ENCODE data around the gene TMEM120B.
A peak's percentile ranks its signal among the peaks of the same experiment; 100 is the strongest.

Gene TMEM120B

GRCh38 chr12:121773011-121773777 is 60.6 kb downstream of the TMEM120B start:
- Histone ChIP-seq H3K27me3 (ENCODE audit: low read depth, low read length) (no peaks in the 10 kb centered on the region), H3K79me2 (ENCODE audit: low read length) (peaks cover 4% of the 10 kb centered on the region; the same call in 1 of the 2 replicates), H3K4me3 (ENCODE audit: low read length) (no peak overlapping the region), H3K9me3 (ENCODE audit: insufficient read depth, low read length) (no peaks in the 10 kb centered on the region), H4K20me1 (ENCODE audit: insufficient read depth, low read length) (no peaks in the 10 kb centered on the region), H2AFZ (ENCODE audit: low read depth, low read length) (no peak overlapping the region), H3K4me1 (ENCODE audit: low read length) (peaks cover 24% of the 10 kb centered on the region), H3K4me2 (ENCODE audit: low read length) (no peak overlapping the region), H3K27ac (ENCODE audit: low read length) (no peak overlapping the region), H3K36me3 (replicated peaks; ENCODE audit: low read depth, low read length) (peaks cover 5% of the 10 kb centered on the region), H3K9ac (ENCODE audit: low read length) (no peak overlapping the region)
- TF ChIP-seq EZH2phosphoT487 (IDR thresholded peaks at IDR 0.05; ENCODE audit: low read depth) = no peak
- peak; percentile 82 for TF ChIP-seq CTCF (IDR thresholded peaks at IDR 0.05; ENCODE audit: low read depth, low read length)

- no peak for TF ChIP-seq EZH2phosphoT487 (IDR thresholded peaks at IDR 0.05; ENCODE audit: low read depth)
- TF ChIP-seq CTCF (IDR thresholded peaks at IDR 0.05; ENCODE audit: low read depth, low read length) = no peak
- Histone ChIP-seq H3K79me2 (ENCODE audit: low read length) (peaks cover 21% of the 10 kb centered on the region), H2AFZ (ENCODE audit: low read depth, low read length) (no peak overlapping the region), H3K4me2 (ENCODE audit: low read length) (no peak overlapping the region), H3K9ac (ENCODE audit: low read length) (no peak overlapping the region), H3K27me3 (ENCODE audit: low read depth, low read length) (no peaks in the 10 kb centered on the region), H4K20me1 (ENCODE audit: insufficient read depth, low read length) (no peaks in the 10 kb centered on the region), H3K4me1 (ENCODE audit: low read length) (peaks cover 33% of the 10 kb centered on the region), H3K27ac (ENCODE audit: low read length) (no peak overlapping the region), H3K36me3 (replicated peaks; ENCODE audit: low read depth, low read length) (peaks cover 21% of the 10 kb centered on the region), H3K4me3 (ENCODE audit: low read length) (no peak overlapping the region), H3K9me3 (ENCODE audit: insufficient read depth, low read length) (no peaks in the 10 kb centered on the region)
These were observed 62.5 kb downstream of the TMEM120B start for GRCh38 chr12:121774968-121775474.

DNA sequence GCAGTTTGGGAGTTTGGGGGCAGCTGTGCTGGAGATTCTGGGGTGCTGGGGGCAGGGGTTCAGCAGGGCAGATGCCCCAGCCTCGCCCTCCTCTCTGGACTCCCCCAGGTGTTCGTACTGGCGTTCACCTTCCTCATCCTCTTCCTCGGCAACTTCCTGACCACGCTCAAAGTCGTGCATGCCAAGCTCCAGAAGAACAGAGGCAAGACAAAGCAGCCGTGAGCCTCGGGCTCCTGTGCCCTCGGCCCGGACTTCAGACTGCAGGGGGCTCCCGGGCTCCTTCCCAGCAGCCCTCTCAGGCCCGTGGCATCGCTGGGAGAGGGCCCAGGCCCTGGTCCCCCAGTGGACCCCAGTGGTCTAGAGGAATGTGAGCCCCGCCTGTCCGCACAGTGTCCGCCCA is 62.9 kb downstream of the TMEM120B start:
- no peak for TF ChIP-seq CTCF (IDR thresholded peaks at IDR 0.05; ENCODE audit: low read depth, low read length)
- TF ChIP-seq EZH2phosphoT487 (IDR thresholded peaks at IDR 0.05; ENCODE audit: low read depth) = no peak
- Histone ChIP-seq H3K4me1 (ENCODE audit: low read length) (peaks cover 38% of the 10 kb centered on the region), H3K27me3 (ENCODE audit: low read depth, low read length) (no peaks in the 10 kb centered on the region), H3K4me2 (ENCODE audit: low read length) (no peak overlapping the region), H3K9ac (ENCODE audit: low read length) (no peak overlapping the region), H3K79me2 (ENCODE audit: low read length) (peaks cover 25% of the 10 kb centered on the region), H2AFZ (ENCODE audit: low read depth, low read length) (no peak overlapping the region), H3K27ac (ENCODE audit: low read length) (no peak overlapping the region), H3K9me3 (ENCODE audit: insufficient read depth, low read length) (no peaks in the 10 kb centered on the region), H4K20me1 (ENCODE audit: insufficient read depth, low read length) (no peaks in the 10 kb centered on the region), H3K4me3 (ENCODE audit: low read length) (no peak overlapping the region), H3K36me3 (replicated peaks; ENCODE audit: low read depth, low read length) (peaks cover 25% of the 10 kb centered on the region)

- Histone ChIP-seq H3K9ac (ENCODE audit: low read length) (no peak overlapping the region; the same call in 1 of the 2 replicates), H3K79me2 (ENCODE audit: low read length) (peaks cover 35% of the 10 kb centered on the region), H3K4me2 (ENCODE audit: low read length) (no peak overlapping the region), H3K36me3 (replicated peaks; ENCODE audit: low read depth, low read length) (peaks cover 34% of the 10 kb centered on the region), H3K27me3 (ENCODE audit: low read depth, low read length) (no peaks in the 10 kb centered on the region), H3K4me3 (ENCODE audit: low read length) (no peak overlapping the region), H3K9me3 (ENCODE audit: insufficient read depth, low read length) (no peaks in the 10 kb centered on the region), H4K20me1 (ENCODE audit: insufficient read depth, low read length) (no peaks in the 10 kb centered on the region), H3K4me1 (ENCODE audit: low read length) (peaks cover 47% of the 10 kb centered on the region), H2AFZ (ENCODE audit: low read depth, low read length) (no peak overlapping the region), H3K27ac (ENCODE audit: low read length) (peak overlapping the region; percentile 50)
- TF ChIP-seq EZH2phosphoT487 (IDR thresholded peaks at IDR 0.05; ENCODE audit: low read depth) (no peak), CTCF (IDR thresholded peaks at IDR 0.05; ENCODE audit: low read depth, low read length) (peak; percentile 92)
These were observed 63.9 kb downstream of the TMEM120B start for GRCh38 chr12:121776190-121777098.

Data from OCI-LY3 (cell line).